ENCODE data around the gene THBS2.
"Not testable (repeated sequence)": the region's sequence is repeated elsewhere in the genome, so short reads cannot be mapped to it uniquely, and the experiment has no call there.

The THBS2 gene

DNA sequence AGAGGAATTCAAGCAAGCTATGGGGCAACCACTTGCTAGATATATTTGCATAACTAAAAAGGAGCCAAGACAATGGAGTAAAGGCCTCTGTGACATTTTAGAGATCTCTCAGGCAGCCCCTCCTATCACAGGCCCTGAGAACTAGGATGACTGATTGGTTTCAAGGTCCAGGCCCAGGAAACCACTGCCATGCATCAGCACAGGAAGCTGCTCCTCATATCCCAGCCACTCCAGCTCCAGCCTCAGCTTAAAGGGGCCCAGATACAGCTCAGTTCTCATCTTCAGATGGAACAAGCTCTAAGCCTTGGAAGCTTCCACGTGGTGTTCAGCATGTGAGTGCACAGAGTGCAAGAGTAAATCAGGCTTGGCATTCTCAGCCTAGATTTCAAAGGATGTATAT lies 21.1 kb upstream of the THBS2 start:
- FAIRE-seq (no peak), DNase-seq (ENCODE audit: extremely low spot score, insufficient read length, low read depth) (no peak)

DNA sequence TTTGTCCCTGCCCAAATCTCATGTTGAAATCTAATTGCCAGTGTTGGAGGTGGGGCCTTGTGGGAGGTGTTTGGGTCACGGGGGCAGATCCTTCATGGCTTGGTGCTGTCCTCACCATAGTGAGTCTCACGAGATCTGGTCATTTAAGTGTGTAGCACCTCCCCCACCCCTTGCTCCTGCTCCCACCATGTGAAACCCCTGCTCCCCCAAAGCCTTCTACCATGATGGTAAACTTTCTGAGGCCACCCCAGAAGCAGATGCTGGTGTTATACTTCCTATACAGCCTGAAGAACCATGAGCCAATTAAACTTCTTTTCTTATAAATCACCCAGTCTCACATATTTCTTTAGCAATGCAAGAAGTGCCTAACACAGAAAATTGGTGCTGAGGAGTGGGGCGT lies 19.9 kb upstream of the THBS2 start:
- no peak for FAIRE-seq
- DNase-seq (ENCODE audit: extremely low spot score, insufficient read length, low read depth) = no peak

DNA sequence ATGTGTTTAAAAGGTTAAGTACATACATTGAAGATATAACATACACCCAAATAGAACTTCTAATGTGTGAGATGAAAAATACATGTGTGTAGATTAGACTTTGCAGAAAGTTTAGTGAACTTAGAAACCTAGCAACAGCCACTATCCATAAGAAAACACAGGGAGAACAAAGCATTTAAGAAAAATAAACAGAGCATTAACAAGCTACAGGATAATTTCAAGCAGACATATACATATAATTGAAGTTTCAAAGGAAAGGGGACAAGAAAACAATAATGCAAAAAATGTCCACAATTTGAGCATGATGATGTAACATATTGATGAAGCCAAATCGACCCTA lies 18.2 kb upstream of the THBS2 start:
- FAIRE-seq (no peak), DNase-seq (ENCODE audit: extremely low spot score, insufficient read length, low read depth) (no peak)

DNA sequence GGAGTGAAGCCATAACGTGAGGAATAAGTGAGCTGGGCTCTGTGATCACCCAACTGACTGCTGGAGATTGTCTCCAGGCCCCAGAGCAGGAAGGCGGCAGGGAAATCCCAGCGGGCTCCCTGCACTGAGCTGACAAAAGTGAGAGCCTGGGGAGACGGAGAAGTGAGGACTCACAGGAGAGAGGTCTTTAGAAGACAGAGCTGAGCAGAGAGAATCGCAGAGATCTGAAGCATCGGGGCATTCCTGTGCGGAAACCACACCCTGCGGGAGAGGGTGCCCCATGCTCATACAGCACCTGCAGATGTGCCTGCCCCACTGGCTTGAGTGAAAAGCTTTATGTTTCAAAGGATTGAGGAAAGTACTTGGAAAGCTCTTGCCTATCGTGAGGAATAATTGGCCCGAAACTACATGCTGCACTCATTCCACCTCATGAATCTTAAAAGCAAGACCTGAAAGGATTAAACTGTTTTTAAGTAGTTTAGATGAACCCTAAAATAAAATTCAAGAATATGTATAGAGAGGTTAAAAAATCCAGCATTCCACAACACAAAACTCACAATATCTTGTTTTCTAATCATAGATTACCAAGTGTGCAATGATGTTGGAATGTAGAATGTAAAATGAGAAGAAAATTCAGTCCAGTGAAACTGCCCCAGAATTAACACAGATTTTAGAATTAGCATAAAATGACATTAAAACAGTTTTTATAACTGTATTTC lies 17.7 kb upstream of the THBS2 start:
- DNase-seq (ENCODE audit: extremely low spot score, insufficient read length, low read depth) = no peak
- no peak for FAIRE-seq

DNA sequence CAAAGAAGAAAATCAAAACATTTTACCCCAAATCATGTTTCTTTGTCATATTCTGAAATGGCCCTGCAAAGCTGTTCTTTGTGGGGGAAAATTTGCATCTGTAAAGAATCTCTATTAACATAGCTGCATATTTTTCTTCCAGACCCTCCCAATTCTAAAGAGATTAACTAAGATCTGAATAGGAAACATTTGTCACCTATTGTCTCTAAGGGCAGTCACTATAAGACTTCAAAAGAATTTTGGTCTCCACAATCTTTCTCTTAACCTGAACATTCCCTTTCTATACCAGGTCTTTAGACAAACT lies 16.4 kb upstream of the THBS2 start:
- not testable (repeated sequence) for DNase-seq (ENCODE audit: extremely low spot score, insufficient read length, low read depth); FAIRE-seq

DNA sequence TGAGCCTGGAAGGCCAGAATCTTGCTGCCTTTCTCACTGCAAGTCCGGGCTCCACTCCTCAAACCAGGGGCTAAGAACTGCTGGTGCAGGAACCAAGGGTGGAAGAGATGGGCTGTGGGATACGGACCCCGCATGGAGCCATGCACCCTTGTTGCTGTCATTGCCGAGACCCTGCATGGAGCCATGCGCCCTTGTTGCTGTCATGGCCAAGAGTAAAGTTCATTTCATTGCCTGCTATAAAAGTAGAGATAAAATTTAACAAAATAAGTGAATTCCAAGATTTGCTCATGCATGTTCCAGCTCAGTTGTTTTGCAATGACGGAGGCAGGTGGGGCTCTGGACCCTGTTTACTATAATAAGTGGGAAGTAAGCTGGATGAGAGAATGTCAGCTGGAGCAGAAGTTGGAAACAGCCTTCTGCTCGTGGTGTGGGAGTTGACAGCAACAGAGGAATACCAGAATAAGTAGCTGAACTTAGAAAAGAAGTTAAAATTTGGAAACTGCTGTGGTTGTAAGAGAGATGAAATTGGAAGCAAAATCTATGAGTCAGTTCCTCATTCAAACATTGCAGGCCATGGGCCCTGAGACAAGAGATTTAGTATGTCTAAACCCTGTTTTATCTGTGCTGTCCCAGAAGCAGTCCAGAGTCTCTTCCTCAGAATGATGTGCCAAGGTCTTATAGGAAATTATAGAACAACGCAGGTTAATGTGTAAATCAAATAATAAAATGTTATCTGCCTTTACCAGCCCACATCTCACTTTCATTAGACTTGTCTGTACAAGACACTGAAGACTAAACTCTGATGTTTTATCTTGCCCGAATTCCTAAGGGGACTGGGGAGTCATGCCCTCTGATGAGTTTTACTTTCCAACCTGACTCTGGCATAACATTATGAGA lies 15.8 kb upstream of the THBS2 start:
- no peak for DNase-seq (ENCODE audit: extremely low spot score, insufficient read length, low read depth)
- FAIRE-seq = no peak

DNA sequence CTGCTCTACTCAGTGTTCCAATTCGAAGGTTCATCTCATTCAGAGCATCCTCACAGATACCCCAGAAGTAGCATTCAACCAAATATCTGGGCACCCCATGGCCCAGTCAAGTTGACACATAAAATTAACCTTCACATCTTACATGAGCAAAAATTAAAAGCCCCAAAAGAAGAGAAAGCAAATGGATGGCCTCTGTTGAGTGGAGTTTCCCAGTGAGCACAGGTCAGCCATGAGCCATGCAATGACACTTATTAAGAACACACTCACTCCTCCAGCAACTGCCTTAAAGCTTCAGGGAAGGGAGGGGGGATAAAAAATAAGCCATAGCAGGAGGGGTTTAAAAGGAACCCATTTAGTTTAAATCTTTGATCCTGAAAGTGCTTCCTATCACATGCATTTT lies 14.6 kb upstream of the THBS2 start:
- FAIRE-seq = no peak
- no peak for DNase-seq (ENCODE audit: extremely low spot score, insufficient read length, low read depth)

DNA sequence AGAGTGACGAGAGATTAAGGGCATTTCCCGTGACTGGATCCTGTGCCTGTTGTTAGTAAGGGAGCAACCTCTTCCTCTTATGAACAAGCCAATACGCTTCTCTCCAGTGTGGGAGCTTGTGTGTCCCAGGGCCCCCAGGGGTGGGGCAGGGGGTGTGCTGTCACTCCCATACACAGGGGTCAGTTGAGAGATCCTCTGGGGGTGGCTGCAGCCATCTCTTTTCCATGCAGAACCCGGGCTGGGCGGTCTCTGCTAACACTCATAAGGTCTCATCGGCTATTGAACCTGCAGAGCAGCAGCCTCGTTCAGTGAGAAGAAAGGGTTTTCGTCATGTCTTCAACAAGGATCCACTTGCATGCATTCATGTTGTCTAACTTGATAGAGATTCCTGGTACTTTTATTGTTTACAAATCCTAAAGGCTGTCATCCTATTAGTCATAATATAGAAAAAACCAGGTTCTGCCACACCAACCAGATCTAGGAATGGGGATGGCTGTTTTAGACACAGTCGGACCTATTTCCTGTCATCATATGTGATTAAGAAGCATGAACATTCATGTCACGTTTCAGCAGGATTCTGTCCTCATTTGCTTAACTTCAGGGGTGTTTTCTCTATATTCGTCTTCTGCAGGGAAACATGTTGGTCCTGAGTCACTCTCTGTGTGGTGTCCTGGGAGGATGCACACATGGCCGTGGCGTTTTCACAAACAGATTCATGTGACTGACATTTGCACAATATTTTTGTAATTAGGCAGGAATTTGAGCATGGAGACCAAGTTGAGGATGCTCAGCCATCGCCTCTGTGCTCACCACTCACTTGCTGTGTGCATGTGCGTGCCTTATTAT lies 13.3 kb upstream of the THBS2 start:
- DNase-seq (ENCODE audit: extremely low spot score, insufficient read length, low read depth) = no peak
- FAIRE-seq = no peak

DNA sequence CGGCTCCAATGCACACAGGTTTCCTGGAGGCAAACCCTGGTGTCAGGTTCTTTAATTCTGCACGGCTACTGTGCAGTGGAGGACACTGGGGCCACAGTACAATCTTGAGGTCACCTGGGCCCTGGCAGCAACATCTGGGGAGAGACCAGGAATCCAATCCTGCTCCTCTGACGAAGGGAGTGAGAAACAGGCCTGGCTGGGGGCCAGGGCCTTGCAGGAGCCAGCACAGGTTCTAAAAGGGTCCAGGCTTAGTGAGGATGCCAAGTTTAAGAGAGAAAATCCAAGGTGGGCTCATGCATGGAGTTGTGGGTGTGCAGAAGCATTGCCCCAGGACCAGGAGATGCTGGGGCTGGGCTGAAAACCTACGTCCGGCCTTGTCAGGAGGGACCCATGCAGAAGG lies 12.6 kb upstream of the THBS2 start:
- FAIRE-seq = no peak
- no peak for DNase-seq (ENCODE audit: extremely low spot score, insufficient read length, low read depth)

DNA sequence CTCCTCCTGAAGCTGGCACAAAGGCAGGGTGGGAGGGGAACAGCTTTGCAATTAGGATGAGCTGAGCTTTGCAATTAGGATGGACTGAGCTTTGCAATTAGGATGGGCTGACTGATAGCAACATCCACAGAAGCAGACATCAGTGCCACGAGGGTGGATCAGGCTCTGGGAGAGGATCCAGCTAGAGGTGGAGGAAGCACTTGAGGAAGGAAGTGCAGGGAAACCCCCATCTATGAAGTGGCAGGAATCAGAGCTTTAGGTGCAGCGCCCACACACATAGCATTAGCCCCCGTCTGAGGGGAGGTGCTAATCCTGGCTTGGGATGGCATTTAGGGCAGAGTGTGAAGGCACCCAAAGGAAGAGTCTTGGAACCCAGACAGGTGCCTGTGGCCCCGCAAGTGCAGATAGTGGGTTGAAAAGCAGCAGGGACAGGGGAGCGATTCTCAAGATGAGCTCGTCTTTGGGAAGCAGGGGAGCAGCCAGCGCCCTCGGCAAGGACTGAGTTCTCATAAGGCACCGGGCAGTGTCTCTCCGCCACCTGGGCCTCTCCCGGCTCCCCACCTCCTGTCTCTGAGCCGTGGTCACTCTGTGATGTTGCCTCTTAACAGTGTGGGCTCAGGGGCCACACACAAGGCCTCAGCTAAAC lies 12.0 kb upstream of the THBS2 start:
- no peak for FAIRE-seq
- DNase-seq (ENCODE audit: extremely low spot score, insufficient read length, low read depth) = no peak

DNA sequence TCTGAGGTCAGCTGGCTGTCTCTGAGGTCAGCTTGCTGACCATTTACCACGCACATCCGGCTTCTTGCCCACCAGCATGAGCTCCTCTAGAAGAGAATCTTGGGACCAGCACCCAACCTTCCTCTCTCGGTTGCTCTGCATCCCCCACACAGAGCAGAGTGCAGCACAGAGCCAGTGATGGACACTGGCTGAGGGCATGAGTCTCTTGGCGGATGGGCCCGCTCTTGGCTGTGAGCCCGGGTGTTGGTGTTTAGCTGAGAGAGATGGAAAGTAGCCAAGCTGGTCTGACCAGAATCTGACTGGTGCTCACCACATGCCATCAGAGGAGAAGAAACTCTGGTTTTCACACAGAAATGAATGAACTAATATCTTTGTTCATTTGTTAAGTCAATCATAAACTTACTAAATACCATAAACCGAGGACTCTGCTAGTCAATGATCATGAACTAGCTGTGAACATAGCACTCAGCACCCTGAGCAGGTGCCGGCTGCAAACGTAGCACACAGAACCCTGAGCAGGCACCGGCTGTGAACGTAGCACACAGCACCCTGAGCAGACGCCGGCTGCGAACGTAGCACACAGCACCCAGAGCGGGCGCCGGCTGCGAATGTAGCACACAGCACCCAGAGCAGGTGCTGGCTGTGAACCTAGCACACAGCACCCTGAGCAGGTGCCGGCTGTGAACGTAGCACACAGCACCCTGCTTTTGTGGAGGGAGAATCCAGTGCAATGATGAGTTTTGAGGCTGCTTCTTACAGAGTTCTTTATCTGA lies 10.4 kb upstream of the THBS2 start:
- FAIRE-seq = no peak

DNA sequence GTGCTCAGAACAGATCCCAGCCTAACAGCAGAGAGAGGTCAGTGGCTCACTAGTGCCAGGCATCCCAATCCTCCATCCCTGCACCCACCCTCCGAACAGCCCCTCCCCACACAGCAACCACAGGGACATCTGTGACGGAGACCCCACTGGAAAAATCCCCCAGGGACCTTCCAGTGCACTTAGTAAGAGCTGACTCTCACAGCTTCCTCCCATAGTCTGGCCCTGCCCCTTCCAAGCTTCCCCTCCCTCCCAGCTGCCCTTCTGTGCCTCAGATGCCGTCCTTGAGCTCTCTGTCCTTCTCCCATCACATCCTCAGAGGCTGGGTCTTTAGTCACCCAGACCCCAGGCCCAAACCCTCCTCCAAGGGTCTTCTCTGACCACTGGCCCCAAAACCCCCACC lies 9.7 kb upstream of the THBS2 start:
- FAIRE-seq = no peak

More for the DNA sequence above, 10.4 kb upstream of the THBS2 start:
- DNase-seq (ENCODE audit: extremely low spot score, insufficient read length, low read depth) = no peak

DNA sequence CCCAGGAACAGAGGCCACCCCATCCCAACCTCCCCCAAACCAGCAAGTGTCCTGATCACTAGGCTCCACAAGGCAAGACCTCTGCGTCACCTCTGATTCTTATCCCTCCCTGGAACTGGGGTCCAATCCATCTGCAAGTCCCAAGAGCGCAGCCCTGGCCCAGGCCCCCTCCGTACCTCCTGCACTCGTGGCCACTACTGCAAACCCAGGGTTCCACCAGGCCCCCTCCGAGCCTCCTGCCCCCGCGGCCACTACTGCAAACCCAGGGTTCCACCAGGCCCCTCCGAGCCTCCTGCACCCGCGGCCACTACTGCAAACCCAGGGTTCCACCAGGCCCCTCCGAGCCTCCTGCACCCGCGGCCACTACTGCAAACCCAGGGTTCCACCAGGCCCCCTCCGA lies 9.0 kb upstream of the THBS2 start:
- not testable (repeated sequence) for DNase-seq (ENCODE audit: extremely low spot score, insufficient read length, low read depth); FAIRE-seq

More for the DNA sequence above, 9.7 kb upstream of the THBS2 start:
- no peak for DNase-seq (ENCODE audit: extremely low spot score, insufficient read length, low read depth)

DNA sequence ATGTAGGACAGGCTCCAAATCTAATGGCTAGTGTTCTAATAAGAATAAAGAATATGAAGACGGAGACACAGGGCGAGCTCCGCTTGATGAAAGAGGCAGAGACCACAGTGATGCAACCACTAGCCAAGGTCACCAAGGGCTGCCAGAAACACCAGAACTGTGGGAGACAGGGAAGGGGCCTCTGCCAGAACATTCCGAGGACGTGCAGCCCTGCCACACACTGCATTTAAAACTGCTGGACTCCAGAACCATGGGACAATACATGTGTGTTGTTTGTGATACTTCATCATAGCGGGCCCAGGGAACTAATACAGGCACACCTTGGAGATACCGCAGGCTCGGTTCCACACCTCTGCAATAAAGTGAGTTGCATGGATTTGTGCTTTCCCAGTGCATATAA lies 2.9 kb upstream of the THBS2 start:
- DNase-seq (ENCODE audit: extremely low spot score, insufficient read length, low read depth) = no peak
- no peak for FAIRE-seq

DNA sequence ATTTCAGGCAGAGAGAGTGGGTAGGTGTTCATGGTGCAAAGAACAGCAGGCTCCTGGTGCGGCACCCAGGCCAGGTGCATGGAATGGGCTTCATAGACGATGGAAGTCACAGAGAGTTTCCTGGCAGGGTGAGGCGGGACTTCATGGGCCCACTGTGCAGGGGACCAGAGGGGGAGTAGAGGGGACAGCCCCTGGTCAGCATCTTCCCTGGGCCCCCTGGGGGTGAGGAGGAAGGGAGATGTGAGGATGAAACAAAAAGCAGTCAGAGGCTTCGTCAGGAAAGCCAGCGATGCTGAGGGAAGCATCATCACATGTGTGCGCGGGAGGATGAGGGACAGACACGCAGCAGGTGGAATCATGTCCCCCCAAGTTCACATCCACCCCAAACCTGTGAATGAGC lies 2.4 kb upstream of the THBS2 start:
- no peak for DNase-seq (ENCODE audit: extremely low spot score, insufficient read length, low read depth)
- no peak for FAIRE-seq

DNA sequence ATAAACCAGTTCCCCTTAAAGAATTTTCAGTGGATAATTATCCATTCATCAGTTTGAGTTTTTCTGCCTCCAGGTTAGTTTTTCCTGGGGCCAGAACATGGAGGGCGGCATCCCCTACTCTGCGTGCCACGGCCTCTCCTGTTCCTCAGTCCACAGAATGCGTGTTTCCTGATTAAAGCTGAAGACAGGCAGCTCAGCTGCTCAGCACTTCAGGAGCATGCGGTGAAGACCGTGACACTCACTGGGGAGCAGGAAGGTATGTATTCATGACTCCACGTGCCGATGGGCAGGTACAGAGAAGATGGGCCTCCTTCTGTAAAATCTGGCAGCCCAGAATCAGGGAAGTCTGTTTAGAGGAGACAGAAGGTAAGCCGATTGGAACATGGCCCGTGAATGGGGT lies 2.0 kb upstream of the THBS2 start:
- no peak for FAIRE-seq

DNA sequence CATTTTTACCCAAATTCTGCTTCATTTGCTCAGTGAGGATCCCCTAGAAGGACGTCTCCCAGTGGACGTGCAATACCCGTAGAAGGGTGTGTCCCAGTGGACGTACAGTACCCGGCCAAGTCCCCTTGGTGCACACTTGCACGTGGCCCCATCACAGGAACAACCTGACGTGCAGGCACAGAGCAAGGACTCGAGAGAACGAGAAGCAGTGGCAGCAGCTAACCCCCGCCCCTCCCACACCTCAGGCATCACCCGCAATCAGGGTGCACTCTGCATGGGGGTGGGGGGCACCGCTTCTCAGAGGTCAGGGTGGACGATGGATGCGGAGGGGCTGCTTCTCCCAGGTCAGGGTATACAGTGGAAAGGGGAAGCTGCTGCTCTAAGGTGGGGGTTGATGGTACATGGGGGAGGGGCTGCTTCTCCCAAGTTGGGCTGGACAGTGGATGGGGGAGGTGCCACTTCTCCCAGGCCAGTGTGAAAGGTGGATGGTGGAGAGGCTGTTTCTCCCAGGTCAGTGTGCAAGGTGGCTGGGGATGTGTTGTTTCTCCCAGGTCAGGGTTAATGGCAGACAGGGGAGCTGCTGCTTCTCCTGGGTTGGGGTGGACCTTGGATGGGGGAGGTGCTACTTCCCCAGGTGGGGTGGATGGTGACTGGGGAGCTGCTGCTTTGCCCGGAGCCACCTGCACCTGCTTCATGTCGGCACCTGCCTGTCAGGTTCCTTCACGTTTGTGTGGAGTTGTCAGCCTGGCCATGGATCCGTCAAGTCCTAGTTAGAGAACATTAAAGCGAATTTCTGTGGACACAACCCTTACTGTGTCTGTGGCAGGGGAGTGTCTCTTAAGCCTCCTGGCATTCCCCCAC lies 1.0 kb upstream of the THBS2 start:
- DNase-seq (ENCODE audit: extremely low spot score, insufficient read length, low read depth) (no peak), FAIRE-seq (no peak)

More for the DNA sequence above, 2.0 kb upstream of the THBS2 start:
- DNase-seq (ENCODE audit: extremely low spot score, insufficient read length, low read depth) = no peak

DNA sequence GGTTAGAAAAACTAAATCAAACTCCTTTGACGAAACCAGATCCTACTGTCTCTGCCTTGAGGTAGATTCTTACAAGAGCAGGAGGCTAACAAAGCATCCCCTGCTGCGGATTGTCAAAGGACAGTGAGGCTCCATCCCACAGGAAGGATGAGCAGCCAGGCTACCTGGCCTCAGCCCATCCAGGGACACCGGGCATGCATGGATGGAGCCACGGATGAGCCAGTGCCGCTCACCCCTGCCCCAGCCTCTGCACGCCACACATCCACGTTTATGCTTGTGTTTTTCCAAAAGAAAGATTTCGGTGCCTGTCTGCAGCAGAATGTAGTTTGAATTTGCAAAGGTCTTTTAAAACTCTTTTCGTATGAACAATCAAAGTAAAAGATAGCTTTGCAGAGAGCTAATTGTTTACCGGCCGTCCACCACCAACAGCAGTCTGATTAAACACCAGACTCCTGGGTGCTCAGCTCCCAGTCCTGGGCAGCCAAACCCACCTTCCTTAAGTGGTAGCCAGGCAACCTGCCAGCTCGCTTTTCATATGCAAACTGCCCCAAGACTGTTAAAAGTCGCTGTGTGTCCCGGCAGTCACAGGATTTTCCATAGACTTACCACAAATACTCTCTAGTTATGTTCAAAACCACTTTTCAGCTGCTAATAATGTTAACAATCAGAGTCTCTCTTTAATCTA lies 999 bp downstream of the THBS2 start:
- FAIRE-seq (no peak), DNase-seq (ENCODE audit: extremely low spot score, insufficient read length, low read depth) (no peak)
